RWPE2 (cell line): ENCODE results near the gene HSD11B1.

Experiments
- ATAC-seq: fragments of 200-7000 bp; cut with Tn5 transposase; 3 replicates; pipeline ENCODE4 v1.9.1; 2021; ENCODE audit warnings: low read depth
- DNase-seq: peaks from one replicate; pipeline ENCODE4 v3.0.0-alpha.2; 2020; ENCODE audit warnings: low spot score
- H3K27ac ChIP-seq: fragments of 450-650 bp; 2 replicates; pipeline ENCODE4 v1.5.1; 2017; ENCODE audit warnings: mild to moderate bottlenecking; ENCODE audit not compliant: poor library complexity, severe bottlenecking
- H3K27me3 ChIP-seq: fragments of 250-450 bp; sonication (Bioruptor Pico); 2 replicates; pipeline ENCODE4 v1.5.1; 2021; ENCODE audit warnings: mild to moderate bottlenecking, moderate library complexity; ENCODE audit not compliant: insufficient read depth, poor library complexity, severe bottlenecking
- H3K36me3 ChIP-seq: fragments of 250-450 bp; sonication (Bioruptor Pico); 2 replicates; pipeline ENCODE4 v1.5.1; 2020; ENCODE audit warnings: low read depth, mild to moderate bottlenecking, moderate library complexity
- H3K4me1 ChIP-seq: fragments of 250-450 bp; sonication (Bioruptor Pico); 2 replicates; pipeline ENCODE4 v1.5.1; 2021; ENCODE audit warnings: mild to moderate bottlenecking, moderate library complexity; ENCODE audit not compliant: insufficient read depth, poor library complexity, severe bottlenecking
- H3K4me3 ChIP-seq: fragments of 250-450 bp; sonication (Bioruptor Pico); 2 replicates; pipeline ENCODE4 v1.5.1; 2021; ENCODE audit warnings: mild to moderate bottlenecking, moderate library complexity; ENCODE audit not compliant: severe bottlenecking
- H3K9me3 ChIP-seq: fragments of 250-450 bp; sonication (Bioruptor Pico); 2 replicates; pipeline ENCODE4 v1.5.1; 2021; ENCODE audit warnings: mild to moderate bottlenecking, moderate library complexity; ENCODE audit not compliant: severe bottlenecking
- TF ChIP-seq, protein P1 (sequence below): fragments of 450-650 bp; IDR thresholded peaks from one replicate; pipeline ENCODE4 v1.5.1; 2017; ENCODE audit warnings: mild to moderate bottlenecking, moderate library complexity; ENCODE audit not compliant: poor library complexity, severe bottlenecking

HSD11B1 gene

DNA sequence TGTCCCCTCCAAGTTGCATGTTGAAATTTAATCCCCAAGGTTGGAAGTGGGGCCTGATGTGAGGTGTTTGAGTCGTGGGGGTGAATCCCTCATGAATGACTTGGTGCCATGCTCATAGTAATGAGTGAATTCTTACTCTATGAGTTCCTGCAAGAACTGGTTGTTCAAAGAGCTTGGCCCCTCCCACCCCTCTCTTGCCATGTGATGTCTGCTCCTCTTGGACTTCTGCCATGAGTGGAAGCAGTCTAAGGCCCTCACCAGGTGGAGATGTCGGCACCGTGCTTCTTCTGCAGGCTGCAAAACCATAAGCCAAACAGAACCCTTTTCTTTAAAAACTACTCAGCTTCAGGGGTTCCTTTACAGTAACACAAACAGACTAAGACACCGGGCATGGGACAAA, 15.2 kb upstream of the HSD11B1 start:
- no peak overlapping the region for H3K27ac ChIP-seq
- H3K27me3 ChIP-seq, result no peaks in the 10 kb centered on the region
- ATAC-seq (no peak; the same call in 2 of the 3 replicates), DNase-seq (no peak)
- H3K36me3 ChIP-seq, result no peaks in the 10 kb centered on the region
- TF ChIP-seq, protein P1, sequence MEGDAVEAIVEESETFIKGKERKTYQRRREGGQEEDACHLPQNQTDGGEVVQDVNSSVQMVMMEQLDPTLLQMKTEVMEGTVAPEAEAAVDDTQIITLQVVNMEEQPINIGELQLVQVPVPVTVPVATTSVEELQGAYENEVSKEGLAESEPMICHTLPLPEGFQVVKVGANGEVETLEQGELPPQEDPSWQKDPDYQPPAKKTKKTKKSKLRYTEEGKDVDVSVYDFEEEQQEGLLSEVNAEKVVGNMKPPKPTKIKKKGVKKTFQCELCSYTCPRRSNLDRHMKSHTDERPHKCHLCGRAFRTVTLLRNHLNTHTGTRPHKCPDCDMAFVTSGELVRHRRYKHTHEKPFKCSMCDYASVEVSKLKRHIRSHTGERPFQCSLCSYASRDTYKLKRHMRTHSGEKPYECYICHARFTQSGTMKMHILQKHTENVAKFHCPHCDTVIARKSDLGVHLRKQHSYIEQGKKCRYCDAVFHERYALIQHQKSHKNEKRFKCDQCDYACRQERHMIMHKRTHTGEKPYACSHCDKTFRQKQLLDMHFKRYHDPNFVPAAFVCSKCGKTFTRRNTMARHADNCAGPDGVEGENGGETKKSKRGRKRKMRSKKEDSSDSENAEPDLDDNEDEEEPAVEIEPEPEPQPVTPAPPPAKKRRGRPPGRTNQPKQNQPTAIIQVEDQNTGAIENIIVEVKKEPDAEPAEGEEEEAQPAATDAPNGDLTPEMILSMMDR, result no peak
- H3K4me3 ChIP-seq, result no peak overlapping the region
- H3K9me3 ChIP-seq, result no peaks in the 10 kb centered on the region
- H3K4me1 ChIP-seq, result peaks cover 3% of the 10 kb centered on the region

DNA sequence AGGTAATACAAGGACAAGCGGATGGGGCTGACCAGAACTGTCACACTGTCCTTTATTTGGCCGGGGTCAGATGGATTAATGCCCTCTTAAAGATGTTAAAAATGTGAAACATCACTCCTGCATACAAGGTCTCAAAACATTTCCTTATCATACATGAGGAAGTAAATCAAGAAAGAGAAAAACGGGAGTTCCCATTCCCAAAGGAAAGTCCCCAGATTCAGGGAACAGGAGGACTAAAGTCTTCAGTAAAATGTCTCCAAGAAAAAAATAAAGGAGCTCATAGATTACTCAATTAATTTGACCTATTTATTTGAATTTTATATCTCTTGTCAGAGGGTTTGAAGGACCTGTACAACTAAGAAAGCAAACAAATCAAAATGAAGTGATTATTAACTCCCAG, 13.4 kb upstream of the HSD11B1 start:
- Histone ChIP-seq H3K4me3 (no peak overlapping the region), H3K36me3 (no peaks in the 10 kb centered on the region), H3K27me3 (no peaks in the 10 kb centered on the region), H3K4me1 (peaks cover 3% of the 10 kb centered on the region), H3K9me3 (no peaks in the 10 kb centered on the region), H3K27ac (no peak overlapping the region)
- no peak for ATAC-seq
- DNase-seq, result no peak
- TF ChIP-seq, protein P1, result no peak

DNA sequence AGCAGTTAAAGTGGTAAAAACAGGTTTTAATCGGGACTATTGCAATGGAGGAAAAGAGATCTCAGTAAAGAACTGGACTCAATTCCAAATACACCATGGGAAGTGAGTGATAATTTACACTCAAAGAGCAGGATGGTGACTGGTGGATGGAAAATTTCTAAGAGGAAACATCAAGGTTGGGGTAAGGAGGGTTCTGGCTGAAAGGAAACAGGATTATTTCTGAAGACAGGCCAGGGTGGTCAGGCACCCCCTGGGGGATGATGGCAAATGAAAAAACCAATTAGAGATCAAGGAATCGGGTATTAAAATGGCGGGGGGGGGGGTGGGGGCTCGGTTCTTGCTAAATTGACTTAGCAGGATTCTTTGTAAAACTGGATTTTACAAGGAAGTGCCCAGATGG, 12.3 kb upstream of the HSD11B1 start:
- DNase-seq (no peak), ATAC-seq (no peak)
- no peaks in the 10 kb centered on the region for H3K36me3 ChIP-seq
- H3K27me3 ChIP-seq, result no peaks in the 10 kb centered on the region
- peaks cover 3% of the 10 kb centered on the region for H3K4me1 ChIP-seq
- TF ChIP-seq, protein P1, result no peak
- no peak overlapping the region for H3K27ac ChIP-seq
- H3K9me3 ChIP-seq, result no peaks in the 10 kb centered on the region
- H3K4me3 ChIP-seq, result no peak overlapping the region

DNA sequence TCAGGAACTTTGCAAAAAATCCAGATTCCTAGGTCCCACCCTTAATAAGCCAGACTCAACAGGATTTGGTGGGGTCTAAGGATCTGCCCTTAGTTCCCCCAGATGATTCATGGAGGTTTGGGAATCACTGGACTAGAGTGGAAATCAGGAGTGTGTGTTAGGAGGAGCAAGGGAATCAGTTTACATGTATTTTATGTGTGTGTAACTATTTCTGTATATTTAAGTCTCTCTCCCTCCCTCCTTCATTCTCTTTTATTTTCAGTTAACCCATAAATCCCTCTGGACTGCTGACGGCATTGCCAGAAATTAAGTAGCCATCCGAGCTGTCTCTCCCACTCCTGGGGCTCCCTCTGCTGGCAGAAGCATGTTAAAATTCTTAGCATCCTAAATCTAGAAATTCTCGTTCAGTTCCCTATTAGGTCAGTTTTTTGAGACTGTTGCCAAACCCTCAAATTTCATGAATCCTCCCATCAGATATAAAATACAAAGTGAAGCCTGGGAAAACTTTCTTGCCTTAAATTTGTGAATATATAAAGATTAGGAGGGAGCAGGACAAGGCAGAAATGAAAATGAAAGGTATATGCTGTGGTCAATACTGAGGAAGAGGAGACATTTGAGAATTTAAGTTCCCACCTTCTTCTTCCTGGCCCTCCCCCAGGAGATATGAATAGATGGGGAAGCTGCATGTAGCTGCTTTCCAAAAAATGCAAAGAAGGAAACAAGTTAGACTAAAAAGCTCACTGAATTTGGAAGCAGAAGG, 11.7 kb upstream of the HSD11B1 start:
- Histone ChIP-seq H3K27me3 (no peaks in the 10 kb centered on the region), H3K36me3 (no peaks in the 10 kb centered on the region), H3K9me3 (no peaks in the 10 kb centered on the region), H3K4me3 (no peak overlapping the region), H3K4me1 (peaks cover 3% of the 10 kb centered on the region), H3K27ac (no peak overlapping the region)
- TF ChIP-seq, protein P1, result peak; percentile 76
- ATAC-seq, result peak; percentile 48; the same call in 2 of the 3 replicates
- no peak for DNase-seq

DNA sequence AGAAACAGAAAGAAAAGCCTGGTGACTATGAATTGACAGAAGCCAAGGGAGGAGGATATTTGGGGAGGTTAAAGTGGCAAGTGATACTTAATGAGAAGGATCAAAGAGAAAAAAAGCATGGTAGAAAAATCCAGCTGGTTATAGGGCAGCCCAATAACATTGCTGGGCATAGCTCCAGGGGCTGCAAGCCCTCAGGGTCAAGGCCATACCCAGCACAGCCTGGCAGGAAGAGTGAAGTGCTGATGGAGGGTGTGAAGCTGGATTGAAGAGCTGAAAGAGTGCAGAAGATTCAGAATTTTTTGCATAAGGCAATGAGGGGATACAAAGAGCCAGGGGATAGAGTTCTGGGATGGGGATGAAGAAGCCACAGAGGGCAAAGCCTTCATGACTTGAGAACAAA, 8.0 kb upstream of the HSD11B1 start:
- no peak for ATAC-seq
- Histone ChIP-seq H3K36me3 (no peaks in the 10 kb centered on the region), H3K27me3 (no peaks in the 10 kb centered on the region), H3K9me3 (no peaks in the 10 kb centered on the region), H3K27ac (no peak overlapping the region), H3K4me3 (no peak overlapping the region), H3K4me1 (peaks cover 3% of the 10 kb centered on the region)
- TF ChIP-seq, protein P1, result no peak
- no peak for DNase-seq
